GM12873 (cell line): ENCODE data around the gene MAL.

Experiments
- TF ChIP-seq, protein P1 (sequence below): IDR thresholded peaks from 2 replicates; pipeline ENCODE4 v1.5.1; 2012; ENCODE audit warnings: low read depth, mild to moderate bottlenecking, moderate library complexity, low read length, control low read depth; ENCODE audit not compliant: insufficient read depth; ENCODE audit errors: missing control alignments

Gene MAL

DNA sequence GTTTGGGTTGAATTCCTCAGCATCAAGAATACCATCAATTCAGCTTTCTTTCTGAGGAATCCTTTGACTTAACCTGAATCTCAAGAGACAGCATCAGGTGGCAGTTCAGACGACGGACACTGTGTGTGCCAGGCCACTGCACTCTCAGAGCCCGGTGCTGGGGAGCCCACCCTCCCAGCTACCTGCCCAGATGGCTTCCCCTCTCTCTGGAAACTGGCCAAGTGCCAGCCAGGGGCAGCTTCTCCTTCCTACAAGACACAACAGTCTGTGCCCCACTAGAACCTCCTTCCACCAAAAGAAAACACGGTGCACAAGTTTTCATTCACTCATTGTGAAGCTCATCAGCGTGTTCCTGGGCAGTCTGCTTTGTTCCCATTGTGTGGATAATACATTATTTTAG, 28.5 kb downstream of the MAL start:
- TF ChIP-seq, protein P1, sequence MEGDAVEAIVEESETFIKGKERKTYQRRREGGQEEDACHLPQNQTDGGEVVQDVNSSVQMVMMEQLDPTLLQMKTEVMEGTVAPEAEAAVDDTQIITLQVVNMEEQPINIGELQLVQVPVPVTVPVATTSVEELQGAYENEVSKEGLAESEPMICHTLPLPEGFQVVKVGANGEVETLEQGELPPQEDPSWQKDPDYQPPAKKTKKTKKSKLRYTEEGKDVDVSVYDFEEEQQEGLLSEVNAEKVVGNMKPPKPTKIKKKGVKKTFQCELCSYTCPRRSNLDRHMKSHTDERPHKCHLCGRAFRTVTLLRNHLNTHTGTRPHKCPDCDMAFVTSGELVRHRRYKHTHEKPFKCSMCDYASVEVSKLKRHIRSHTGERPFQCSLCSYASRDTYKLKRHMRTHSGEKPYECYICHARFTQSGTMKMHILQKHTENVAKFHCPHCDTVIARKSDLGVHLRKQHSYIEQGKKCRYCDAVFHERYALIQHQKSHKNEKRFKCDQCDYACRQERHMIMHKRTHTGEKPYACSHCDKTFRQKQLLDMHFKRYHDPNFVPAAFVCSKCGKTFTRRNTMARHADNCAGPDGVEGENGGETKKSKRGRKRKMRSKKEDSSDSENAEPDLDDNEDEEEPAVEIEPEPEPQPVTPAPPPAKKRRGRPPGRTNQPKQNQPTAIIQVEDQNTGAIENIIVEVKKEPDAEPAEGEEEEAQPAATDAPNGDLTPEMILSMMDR, result no peak

DNA sequence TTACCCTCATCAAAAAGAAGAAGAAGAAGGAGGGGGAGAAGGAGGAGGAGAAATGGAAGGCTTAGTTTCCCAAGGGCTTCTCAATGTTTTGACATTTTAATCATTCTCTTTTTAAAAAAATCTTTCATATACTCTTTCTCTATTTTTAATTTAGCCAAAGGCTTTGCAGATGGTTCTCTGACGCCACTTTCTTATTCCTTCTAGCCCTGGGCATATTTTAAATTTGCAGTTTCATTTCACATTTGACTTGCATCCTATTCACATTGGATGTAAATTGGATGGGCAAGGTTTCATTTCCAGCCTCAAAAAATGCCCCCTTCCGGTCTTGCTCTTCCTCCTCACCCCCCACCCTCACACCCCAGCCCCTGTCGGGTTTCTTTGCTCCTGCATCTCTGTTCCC, 29.8 kb downstream of the MAL start:
- TF ChIP-seq, protein P1, result no peak

DNA sequence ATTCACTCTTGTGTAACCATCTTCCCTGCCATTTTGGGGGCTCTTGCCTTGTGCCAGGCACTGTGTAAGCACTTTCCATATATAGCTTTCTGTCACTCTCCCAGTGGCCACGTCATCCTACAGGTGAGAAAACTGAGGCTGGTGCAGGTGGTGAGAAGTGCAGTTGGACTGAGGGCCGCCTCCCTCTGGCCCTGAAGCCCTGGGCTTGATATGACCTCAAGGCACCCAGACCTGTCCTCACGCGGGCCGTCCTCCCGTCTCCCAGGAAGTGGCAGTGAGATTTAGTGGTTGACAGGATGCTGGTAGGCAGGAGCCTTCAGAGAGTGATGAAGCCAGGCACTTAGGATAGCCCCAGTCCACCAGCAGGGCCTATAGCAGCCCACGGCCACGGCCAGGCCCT, 30.5 kb downstream of the MAL start:
- TF ChIP-seq, protein P1, result no peak

DNA sequence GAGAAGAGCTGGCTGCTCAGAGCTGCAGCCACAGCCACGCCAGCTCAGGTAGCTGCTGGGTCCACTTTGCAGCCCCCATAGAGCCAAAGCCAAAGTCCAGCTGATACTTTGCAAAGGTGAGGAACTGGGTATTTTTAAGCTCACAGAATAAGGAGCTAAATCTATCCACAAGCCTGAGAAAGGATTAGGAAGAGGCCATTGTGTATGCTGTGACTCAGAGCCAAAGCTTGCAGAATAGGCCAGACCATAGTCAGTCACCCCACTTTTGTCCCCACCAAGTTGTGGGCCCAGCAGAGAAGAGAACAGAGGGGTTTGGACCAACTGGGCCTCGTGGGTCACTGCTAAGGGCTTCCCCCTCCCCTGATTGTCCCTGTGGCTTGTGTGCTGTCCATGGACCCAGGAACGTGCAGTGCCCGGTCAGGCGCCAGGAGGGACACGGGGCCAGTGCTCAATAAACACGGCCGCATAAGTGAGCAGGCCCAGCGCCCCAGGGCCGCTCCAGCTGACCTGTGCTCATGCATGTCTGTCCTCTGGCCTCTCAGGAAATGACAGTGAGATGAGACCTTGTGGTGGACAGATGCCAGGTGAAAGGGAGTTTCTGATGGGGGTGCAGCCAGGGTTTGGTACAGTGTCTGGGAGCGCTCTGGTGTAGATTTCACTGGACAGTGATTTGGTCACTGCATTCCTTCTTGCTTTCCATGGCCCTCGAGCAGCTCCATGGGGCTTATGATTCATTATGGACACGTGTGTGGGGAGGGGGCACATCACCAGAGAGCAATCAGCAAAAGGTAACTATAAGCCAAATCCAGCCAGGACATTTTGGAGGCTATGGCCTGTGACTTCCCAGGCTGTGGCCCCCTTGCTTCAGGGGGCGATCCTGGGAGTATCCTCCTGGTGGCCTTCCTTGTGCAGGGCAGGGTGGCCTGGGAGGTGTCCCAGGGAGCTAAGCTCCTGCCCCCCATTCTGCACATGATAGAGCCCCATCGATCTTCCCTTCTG, 31.3 kb downstream of the MAL start:
- TF ChIP-seq, protein P1, result no peak

DNA sequence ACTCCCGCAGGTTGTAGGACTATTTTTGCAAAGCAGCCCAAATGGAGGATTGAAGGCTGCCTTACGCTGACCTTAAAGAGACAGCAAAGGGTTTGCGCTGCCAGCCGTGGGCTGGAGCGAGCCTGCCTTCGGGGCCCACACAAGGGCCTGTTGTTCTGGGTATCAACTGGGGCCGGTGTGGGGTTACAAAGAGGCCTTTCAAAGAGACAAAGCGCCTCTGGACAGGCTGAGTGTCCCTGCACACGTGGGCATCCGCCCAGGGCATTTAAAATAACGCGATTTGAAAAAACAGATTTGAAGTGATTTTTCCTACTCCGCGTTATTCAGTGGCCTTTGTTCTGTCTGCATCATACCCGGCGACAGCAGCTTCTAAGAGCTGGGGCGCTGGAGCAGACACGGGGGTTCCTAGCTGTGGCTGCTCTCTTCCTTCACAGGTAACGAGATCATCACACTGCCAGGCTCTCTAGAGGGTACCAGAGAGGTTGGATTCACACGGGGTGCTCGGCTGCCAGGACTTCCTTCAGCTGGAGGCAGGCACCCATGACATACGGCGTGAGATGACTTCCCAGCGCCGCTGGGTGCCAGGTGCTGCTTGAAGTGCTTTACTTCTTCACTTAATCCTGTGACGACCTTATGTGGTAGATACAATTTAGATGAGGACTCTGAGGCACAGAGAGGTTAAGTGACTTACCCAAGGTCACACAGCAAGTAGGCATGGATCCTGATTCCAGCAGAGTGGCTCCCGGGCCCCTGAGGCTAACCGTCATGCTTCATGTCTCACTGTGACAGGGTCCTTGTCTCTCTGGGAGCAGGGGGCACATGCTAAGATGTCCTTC, 32.2 kb downstream of the MAL start:
- TF ChIP-seq, protein P1, result no peak

DNA sequence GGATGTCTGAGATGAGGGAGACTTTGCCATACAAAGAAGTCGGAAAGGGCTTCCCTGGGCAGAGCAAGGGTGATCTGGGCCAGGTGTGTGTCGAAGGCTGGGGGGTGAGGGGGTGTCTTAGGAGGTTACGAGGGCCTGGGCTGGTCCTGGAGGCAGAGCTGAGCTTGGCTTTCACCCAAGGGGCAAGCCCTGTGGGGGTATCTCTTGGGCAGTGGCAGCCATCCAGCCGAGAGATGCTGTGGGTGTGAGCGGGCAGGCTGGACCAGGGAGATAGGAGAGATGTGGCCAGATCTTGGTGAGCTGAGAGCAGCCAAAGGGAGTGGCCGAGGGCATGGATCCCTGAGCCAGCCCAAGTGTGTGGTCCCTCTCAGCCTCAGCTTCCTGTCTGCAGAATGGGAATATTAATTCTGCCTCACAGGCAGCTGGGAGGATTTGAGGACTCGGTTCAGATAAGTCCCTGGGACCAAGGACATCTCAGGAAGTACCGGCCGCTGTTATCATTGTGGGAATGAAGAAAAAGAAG, 33.0 kb downstream of the MAL start:
- TF ChIP-seq, protein P1, result no peak

DNA sequence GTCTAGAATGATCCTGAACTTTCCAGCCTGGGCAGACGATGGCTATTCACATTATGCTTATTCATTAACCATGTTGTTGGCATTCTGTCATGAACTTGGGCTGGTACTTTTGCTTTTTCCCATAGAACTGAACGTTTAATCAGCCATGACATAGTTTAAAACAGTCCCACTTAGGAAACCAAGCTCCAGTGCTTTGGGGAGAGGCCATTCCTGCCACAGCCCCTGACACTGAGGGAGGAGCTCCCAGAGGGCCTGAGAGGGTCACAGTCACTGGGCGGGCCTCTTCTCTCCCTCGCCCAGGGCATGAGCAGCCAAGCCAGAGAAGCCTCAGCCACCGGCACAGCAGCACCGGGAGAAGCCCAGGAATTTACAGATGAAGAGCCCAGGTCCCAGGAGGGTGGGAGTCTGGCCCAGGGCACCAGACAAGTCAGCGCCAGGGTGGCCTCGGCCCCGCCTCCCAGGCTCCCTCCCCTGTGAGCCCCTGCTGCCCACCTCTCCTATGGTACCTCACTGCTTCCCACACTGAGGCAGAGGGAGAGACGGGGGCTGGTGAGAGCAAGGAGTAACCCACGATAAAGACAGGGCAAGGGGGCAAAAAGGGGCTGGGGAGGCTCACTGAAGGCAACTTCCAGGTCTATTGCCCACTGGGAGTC, 33.6 kb downstream of the MAL start:
- TF ChIP-seq, protein P1, result no peak
